Right atrium auricular region (tissue), 2 donors: ENCODE data around the gene KIF6. TPM values are rescaled to one million over a fixed set of nuclear protein-coding genes. Genes with fewer than 3 reads are reported as not detected.

Experiments
- DNase-seq: peaks from one replicate; pipeline ENCODE4 v3.0.0-alpha.2; 2019; ENCODE audit warnings: low spot score
- H3K27ac ChIP-seq, 2 donors: fragments of 200-600 bp; sonication (generic); 1 replicate in 1 of 2; 2 replicates in 1 of 2; pipeline ENCODE4 v1.5.1; 2016 to 2019
- H3K27me3 ChIP-seq, 2 donors: fragments of 200-600 bp; sonication (generic); one replicate each; pipeline versions ENCODE4 v1.5.1 to v1.6.0; 2017 to 2019
- H3K36me3 ChIP-seq: fragments of 200-600 bp; sonication (generic); one replicate; pipeline ENCODE4 v1.5.1; 2016
- H3K4me1 ChIP-seq, 2 donors: fragments of 200-600 bp; sonication (generic); one replicate each; pipeline versions ENCODE4 v1.5.1 to v1.6.0; 2017 to 2019
- H3K4me3 ChIP-seq, 2 donors: fragments of 200-600 bp; sonication (generic); 1 replicate in 1 of 2; 2 replicates in 1 of 2; pipeline ENCODE4 v1.5.1; 2017 to 2019; ENCODE audit warnings: mild to moderate bottlenecking in 1 of 2, moderate library complexity in 1 of 2
- H3K9me3 ChIP-seq, 2 donors: fragments of 200-600 bp; sonication (generic); one replicate each; pipeline ENCODE4 v1.5.1; 2019
- total RNA-seq, 2 donors: library from RNA; depleted of rRNA; stranded (reverse); fragments of >200 nt; gene quantifications; one replicate each; pipeline ENCODE4 v1.1.0, GENCODE V29; 2016
- TF ChIP-seq, protein P1 (sequence below), 2 donors: fragments of 200-600 bp; sonication (generic); IDR thresholded peaks; one replicate each; pipeline ENCODE4 v1.5.1; 2019; ENCODE audit warnings: antibody characterized with exemption in 2 of 2

KIF6 gene
- total RNA-seq, 2 donors from 2014 or later, result not detected

DNA sequence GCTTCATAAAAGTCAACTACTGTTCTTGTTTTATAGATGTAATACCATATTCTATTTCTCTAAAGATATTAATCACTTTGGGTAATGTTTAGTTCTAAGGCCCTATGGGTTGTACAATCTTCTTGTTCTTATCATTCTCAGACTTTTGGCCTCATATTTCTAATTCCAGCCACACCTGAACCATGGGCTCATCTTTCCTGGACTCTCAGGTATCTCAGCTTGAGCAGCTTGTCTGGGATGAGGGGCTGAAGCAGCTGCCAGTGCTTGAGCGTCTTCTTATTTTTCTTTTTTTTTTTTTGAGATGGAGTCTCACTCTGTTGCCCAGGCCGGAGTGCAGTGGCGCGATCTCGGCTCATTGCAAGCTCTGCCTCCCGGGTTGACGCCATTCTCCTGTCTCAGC lies 150.2 kb downstream of the KIF6 start:
- H3K9me3 ChIP-seq, result no peaks in the 10 kb centered on the region
- H3K36me3 ChIP-seq, result no peaks in the 10 kb centered on the region
- no peak overlapping the region for H3K4me3 ChIP-seq
- H3K4me1 ChIP-seq, result no peaks in the 10 kb centered on the region
- no peak overlapping the region for H3K27ac ChIP-seq
- H3K27me3 ChIP-seq, result no peaks in the 10 kb centered on the region
- DNase-seq, result no peak
- TF ChIP-seq, protein P1, sequence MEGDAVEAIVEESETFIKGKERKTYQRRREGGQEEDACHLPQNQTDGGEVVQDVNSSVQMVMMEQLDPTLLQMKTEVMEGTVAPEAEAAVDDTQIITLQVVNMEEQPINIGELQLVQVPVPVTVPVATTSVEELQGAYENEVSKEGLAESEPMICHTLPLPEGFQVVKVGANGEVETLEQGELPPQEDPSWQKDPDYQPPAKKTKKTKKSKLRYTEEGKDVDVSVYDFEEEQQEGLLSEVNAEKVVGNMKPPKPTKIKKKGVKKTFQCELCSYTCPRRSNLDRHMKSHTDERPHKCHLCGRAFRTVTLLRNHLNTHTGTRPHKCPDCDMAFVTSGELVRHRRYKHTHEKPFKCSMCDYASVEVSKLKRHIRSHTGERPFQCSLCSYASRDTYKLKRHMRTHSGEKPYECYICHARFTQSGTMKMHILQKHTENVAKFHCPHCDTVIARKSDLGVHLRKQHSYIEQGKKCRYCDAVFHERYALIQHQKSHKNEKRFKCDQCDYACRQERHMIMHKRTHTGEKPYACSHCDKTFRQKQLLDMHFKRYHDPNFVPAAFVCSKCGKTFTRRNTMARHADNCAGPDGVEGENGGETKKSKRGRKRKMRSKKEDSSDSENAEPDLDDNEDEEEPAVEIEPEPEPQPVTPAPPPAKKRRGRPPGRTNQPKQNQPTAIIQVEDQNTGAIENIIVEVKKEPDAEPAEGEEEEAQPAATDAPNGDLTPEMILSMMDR (IDR thresholded peaks at IDR 0.05), result no peak

DNA sequence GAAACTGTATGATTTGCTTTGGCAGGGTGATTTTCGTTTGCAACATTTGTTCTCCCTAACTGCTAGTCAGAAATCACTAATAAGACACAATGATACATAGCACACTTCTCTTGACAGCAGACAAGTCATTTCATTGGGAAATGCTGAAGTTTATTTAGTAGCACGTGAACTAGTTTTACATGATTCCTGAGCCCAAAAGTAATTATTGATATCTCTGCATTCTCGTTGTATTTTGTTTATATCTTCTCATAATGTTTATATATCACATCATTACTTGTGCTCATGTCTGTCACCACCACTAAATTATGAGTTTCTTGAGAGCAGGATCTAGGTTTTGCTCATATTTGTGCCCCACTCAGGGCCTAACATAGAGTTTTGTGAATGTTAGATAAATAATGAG lies 151.7 kb downstream of the KIF6 start:
- Histone ChIP-seq H3K9me3 (no peaks in the 10 kb centered on the region), H3K36me3 (no peaks in the 10 kb centered on the region), H3K27ac (no peak overlapping the region), H3K27me3 (no peaks in the 10 kb centered on the region), H3K4me3 (no peak overlapping the region), H3K4me1 (no peaks in the 10 kb centered on the region)
- TF ChIP-seq, protein P1 (IDR thresholded peaks at IDR 0.05), result no peak
- DNase-seq, result no peak

DNA sequence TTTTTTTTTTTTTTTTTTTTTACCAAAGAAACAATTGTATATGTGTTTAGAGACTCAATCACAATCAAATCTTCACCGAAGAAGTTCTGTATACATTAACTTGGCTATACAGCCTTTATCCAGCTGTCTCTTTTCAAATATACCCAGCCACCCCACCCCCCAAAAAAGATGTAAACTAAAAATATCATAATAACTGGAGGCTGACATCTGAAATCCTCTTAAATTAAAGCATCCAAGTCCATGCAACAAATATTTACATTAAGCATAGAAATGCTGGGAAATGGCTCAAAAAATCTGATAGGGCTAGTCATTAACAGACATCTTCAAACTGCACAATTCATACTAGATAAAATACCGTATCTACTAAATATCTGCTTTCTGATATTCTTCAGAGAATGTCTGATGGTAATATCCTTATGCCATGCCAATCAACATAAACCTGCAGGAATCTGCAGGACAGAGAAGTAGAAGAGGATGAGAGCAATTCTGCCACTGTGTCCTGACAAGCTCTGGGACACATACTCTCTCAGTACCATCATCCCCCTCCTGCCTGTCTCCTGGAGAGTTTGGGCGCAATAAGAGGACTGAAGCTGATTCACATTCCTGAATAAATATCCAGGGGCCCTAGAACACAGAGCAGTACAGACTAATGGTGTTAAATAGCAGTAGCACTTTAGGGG lies 152.4 kb downstream of the KIF6 start:
- Histone ChIP-seq H3K27me3 (no peaks in the 10 kb centered on the region), H3K4me3 (no peak overlapping the region), H3K9me3 (no peaks in the 10 kb centered on the region), H3K27ac (no peak overlapping the region), H3K36me3 (no peaks in the 10 kb centered on the region), H3K4me1 (no peaks in the 10 kb centered on the region)
- DNase-seq, result no peak
- TF ChIP-seq, protein P1 (IDR thresholded peaks at IDR 0.05), result no peak

DNA sequence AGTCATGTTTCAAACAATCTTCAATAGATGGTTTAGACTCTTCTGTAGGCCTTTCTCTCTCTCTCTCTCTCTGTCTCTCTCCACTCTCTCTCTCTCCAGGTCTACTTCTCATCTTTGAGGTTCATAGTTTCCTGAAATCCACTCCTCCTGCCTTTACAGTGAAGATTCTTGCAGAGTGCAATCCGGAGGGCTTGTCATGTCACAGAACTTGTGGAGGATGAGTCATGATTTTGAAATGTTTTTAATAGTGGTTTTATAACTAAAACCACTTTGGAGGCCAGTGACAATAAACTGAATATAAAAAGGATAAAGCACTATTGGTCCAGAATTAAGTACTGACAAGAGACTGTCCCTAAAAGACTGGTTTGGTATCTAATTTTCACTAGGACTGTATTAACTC lies 156.3 kb downstream of the KIF6 start:
- no peak for DNase-seq
- Histone ChIP-seq H3K9me3 (no peaks in the 10 kb centered on the region), H3K27me3 (no peaks in the 10 kb centered on the region), H3K36me3 (no peaks in the 10 kb centered on the region), H3K4me3 (no peak overlapping the region), H3K4me1 (no peaks in the 10 kb centered on the region), H3K27ac (no peak overlapping the region)
- TF ChIP-seq, protein P1 (IDR thresholded peaks at IDR 0.05), result no peak

DNA sequence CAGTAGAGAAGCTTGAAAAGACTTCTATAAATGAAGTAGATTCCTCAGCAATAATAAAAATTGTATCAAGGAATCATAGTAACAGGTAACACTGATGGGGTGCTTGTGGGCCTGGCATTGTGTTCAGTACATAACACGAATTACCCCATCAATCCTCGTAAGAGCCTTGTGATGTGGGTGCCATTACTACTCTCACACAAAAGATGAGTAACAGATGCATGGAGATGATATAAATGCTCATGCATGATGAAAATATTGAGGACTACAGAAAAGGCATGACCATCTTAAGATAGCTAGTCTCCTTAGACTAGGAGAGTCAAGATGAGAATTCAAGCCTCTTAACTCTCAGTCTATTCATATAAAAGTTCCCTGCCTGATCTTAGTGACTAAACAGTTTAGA lies 158.1 kb downstream of the KIF6 start:
- no peak overlapping the region for H3K27ac ChIP-seq
- no peaks in the 10 kb centered on the region for H3K4me1 ChIP-seq
- no peak for DNase-seq
- H3K36me3 ChIP-seq, result no peaks in the 10 kb centered on the region
- no peaks in the 10 kb centered on the region for H3K9me3 ChIP-seq
- TF ChIP-seq, protein P1 (IDR thresholded peaks at IDR 0.05), result no peak
- no peak overlapping the region for H3K4me3 ChIP-seq
- no peaks in the 10 kb centered on the region for H3K27me3 ChIP-seq

DNA sequence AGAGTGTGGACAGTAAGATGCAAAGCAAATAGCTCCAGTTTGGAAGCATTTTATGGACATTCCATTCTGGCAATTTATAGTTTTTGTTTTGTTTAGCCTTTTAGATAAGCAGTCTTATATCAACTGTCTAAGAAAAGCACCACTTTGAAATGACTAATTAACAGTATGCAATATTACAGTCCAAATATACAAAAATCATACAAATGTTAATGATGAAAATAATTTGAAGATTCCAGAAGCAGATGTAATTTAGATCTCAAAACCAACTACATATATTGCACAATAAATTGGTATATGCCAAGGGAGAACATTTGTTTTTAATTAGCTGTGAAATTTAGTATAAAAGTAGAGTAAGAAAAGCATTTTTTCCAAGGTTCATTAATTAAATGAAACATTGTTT lies 158.8 kb downstream of the KIF6 start:
- no peak overlapping the region for H3K4me3 ChIP-seq
- H3K27me3 ChIP-seq, result no peaks in the 10 kb centered on the region
- no peaks in the 10 kb centered on the region for H3K36me3 ChIP-seq
- H3K27ac ChIP-seq, result no peak overlapping the region
- TF ChIP-seq, protein P1 (IDR thresholded peaks at IDR 0.05), result no peak
- H3K4me1 ChIP-seq, result no peaks in the 10 kb centered on the region
- H3K9me3 ChIP-seq, result no peaks in the 10 kb centered on the region
- no peak for DNase-seq
